GM19395 (cell line): ENCODE data around the gene FASN.
A peak's percentile ranks its signal among the peaks of the same experiment; 100 is the strongest.

Source experiments
- ATAC-seq: cut with Tn5 transposase; IDR thresholded peaks from one replicate; pipeline ENCODE4 v1.9.1; 2021; ENCODE audit warnings: mild to moderate bottlenecking, moderate library complexity; ENCODE audit not compliant: unreplicated experiment

The FASN gene

DNA sequence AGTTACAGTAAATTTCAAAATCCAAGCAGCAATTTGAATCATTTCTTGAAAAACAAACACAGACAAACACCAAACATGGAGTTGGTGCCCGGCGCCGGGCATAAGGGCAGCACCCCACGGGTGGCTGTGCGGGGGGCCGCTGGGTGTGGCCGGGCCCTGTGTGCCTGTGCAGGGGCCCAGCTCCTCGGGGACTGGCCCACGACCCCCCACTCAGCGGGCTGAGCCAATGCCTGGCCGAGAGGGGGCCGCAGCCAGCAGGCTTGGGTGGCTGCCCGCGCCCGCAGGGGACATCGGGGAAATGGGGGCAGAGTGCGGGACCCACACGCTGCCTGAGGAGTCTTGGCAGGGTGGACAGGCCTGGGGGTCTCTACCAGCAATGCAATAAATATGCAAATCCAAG lies 19.6 kb downstream of the FASN start:
- ATAC-seq = no peak

DNA sequence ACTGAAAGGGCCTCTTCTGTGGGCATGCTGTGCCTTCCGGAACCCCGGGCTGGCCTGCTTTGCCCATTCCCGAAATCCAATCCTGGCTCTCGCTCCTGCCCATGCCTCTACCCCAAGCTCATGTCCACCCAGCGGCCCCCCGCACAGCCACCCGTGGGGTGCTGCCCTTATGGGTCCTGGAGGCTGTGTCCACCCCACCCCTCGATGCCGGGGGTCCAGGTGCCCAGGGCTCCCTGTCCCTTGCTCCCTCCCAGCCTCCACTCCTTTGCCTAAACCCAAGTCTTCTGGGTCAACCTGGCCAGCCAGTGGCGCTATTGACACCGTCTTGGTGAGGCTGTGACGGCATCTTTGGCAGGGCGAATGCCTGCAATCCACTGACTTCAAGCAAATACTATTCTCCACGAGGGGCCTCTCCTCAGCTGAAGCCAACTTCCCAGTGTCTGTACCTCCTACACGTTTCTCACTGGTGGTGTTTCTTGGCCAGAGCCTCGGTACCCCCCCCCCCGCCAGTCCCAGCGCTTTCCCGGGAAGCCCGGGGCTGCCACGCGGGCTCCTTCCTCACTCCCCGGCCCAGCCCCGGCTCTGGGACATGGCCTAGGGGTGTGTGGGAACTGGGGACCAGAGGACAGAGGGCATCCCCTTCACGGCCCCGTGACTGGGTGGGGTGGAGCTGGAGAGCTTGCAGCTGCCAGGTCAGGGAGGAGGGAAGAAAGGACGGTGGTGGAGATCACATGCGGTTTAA lies 20.2 kb downstream of the FASN start:
- ATAC-seq = no peak

DNA sequence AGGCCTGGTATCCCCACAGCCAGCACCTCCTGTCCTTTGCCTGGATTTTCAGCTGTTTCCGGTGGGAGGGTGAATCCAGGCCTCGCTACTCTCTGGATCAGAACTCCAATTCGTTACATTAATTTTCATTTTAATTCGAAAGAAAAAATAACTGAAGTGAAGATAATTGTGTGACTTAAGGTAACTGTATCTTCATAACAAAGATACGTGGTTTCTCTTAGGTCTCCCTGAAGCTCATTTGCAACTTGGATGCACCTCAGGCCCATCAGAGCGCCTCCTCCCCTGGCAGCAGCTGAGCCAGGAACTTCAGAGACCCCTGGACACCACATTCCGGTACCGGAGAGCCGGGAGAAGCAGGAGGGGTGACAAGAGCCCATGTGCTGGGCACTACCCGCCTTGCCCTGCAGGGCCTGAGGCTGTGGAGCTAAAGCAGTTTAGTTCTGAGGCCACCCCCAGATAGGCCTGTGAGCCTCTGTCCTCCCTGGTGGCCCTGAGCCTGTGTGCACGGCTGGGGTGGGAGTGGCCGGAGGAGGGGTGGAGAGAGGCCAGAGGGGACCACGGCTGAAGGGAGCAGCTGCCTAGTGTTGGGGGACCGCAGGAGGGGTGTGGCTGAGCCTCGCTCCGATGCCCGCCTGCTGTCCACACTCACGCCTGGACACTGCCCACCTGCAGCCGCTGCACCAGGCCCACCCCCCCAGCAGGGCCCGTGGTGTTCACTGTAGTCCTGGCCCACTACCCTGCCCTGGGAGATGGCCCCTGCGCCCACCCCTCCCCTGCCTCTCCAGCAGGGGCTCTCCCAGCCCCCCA lies 21.0 kb downstream of the FASN start:
- ATAC-seq = no peak

- ATAC-seq = no peak
Measured at GRCh38 chr17:82076018-82076784, 21.8 kb downstream of the FASN start.

DNA sequence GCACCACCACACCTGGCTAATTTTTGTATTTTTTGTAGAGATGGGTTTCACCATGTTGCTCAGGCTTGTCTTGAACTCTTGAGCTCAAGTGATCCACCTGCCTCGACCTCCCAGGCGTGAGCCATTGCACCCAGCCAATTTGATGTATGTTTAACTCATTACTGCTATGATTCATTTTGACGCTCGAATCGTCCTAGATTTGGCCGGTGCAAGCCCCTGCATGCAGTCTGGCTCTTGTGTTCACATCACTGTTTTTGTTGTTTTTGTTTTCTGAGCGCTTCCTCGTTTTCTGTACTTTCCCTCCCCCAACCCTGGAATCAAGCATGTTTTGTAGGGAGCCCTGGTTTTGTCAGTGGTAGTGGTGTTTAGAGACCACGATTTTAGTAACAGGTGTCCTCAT lies 24.6 kb downstream of the FASN start:
- ATAC-seq = no peak

- no peak for ATAC-seq
Measured at GRCh38 chr17:82072827-82073226, 25.2 kb downstream of the FASN start.

DNA sequence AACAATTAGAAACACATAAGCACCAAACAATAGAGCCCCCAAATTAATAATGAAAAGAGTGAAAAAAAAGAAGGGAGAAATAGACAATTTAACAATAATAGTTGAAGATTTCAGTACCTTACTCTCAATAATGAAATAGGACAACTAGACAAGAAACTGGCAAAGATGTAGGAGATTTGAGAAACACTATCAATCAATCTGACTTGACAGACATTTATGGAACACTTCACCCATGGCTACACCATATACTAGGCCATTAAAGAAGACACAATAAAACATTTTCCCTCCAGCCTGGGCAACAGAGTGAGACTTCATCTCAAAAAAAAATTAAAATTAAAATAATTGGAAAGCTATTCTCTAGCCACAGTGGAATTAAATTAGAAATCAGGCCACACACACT lies 27.4 kb downstream of the FASN start:
- no peak for ATAC-seq

- ATAC-seq = peak; percentile 61
Measured at GRCh38 chr17:82065638-82066303, 32.3 kb downstream of the FASN start, which contains the start of gene DUS1L. Gene DUS1L (minus strand): TSS chr17:82065804. CDS start chr17:82065059, 745 bp downstream.

DNA sequence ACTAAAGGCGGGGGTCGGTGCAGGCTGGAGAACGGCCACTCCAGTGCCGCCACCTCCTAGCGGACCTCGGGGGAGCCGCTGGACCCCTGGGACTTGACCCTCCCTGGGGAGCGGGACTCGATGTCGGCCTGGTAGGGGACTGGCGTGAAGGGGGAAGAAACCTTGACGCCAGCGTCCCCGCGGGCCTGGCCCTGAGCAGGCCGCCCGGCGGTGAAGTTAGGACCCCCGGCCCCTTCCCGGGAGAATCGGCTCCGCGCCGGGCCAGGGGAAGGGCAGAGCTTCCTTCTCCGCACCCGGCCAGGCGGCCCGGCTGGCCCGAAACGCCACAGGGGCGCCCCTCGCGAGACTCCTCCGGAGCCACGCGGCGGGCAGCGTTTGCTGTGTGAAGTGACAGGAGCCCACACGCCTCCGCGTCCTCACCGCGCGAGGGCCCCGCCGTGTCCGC lies 32.8 kb downstream of the FASN start:
- peak; percentile 32 for ATAC-seq

GRCh38 chr17:82064433-82065192 lies 33.4 kb downstream of the FASN start:
- no peak for ATAC-seq

- ATAC-seq = no peak
Measured at GRCh38 chr17:82063424-82064415, 34.3 kb downstream of the FASN start.

GRCh38 chr17:82062984-82063368 lies 35.1 kb downstream of the FASN start:
- ATAC-seq = no peak

DNA sequence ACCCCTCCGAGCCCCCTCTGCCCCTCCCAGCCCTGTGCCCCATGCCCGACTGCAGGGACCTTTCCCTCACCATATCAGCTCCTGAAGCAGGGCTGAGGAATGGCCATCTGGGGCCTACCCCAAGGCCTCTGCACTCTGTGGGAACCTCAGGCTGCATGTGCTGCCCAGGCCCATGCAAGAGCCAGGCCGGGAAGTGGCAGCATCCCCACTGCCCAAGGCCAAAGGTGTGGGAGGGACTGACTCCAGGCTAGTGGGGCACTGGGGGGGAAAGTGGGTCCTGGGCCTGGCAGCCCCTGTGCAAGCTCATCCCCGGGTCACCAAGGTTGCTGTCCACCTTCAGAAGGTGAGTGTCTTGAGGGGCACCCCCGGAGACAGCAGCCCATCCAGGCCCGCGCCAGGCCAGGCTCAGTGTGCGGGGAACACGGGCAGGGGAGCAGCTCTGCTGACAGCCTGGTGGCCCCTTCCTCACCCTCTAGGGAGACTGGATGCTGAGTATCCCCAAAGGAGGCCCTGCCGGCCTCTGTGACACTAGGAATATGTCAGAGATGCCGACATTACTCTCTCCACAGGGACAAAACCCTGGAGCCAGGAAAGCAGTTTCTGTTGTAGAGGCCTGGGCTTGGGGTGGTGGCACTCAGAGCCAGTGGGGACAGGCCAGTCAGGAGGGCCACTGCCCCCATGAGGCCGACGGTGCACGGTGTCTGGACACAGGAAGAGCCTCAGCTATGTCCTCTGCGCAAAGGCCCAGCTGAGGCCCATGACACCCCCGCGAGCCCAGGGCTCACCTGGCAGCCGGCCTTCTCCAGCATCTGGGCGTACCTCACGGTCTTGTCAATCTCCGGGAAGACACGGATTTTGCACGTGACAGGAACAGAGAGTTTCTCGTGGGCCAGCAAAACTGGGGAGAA lies 35.7 kb downstream of the FASN start:
- ATAC-seq = no peak

DNA sequence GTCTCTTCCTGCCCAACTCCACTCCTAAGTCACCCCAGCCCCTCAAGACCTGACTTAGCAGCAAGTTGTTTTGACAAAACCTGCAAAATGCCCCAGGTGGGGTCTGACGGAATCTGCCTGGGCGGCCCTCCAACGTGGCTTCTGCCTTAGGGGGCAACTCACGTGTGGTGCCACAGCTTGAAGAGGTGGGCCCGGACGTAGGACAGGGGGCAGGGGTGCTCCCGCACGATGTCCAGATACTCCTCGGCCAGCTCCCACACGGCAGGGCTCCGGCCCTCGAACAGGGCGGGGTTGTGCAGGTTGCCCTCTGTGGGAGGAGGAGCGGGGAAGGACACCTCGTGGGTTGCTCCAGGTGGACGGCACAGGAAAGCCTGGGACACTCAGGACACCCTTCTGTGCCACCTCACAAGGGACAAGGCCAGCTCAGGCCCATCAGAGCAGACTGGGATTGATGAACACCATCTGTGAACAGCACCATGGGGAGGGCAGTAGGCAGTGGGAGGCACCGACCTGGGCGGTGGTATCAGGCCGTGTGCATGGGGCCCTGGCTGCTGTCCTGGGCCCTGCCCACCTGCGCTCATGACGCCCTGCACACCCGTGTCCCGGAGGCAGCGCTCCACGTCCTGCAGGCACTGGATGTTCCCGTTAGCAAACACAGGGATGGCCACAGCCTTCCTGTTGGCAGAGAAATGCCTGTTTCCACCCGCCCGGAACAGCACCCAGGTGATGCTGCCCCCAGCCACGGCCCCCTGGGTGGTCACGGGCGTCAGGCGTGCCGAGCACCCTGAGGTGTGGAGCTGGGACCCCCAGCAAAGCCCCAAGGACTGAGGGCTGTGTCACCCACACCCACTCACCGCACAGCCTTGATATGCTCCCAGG lies 36.8 kb downstream of the FASN start:
- no peak for ATAC-seq

DNA sequence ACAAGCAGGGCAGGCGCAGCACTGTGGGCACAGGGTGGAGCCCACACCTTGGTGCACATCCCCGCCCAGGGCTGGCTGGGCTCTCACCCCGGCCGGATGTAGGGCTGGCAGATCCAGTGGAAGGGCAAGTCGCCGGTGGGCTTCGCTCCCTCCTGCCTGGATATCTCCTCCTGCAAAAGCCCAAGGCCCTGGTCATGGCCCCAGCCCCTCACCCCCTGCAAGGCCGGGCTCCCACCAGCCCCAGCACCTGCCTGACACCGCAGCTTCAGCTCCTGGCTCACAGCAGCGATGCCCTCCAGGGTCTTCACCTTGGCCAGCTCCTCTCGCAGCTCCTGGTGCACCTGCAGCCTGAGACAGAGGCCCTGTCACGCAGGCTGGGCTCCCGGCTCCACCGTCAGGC lies 37.4 kb downstream of the FASN start:
- no peak for ATAC-seq

GRCh38 chr17:82060001-82060380 lies 38.0 kb downstream of the FASN start:
- no peak for ATAC-seq
